Activated CD4-positive, alpha-beta T cell treated with anti-CD3 and anti-CD28 coated beads, Interleukin-10, Interleukin-2, amounts not matched to agents 100 ng/mL and 50 ng/mL, durations not matched to agents 16 hours and 8 hours (primary cell): ENCODE data around the gene GPR107.

ENCODE experiments used
- DNase-seq: peaks from one replicate; pipeline ENCODE4 v3.0.0-alpha.2; 2020

The GPR107 gene

GRCh38 chr9:130028493-130029222 lies 25.0 kb upstream of the GPR107 start:
- no peak for DNase-seq

GRCh38 chr9:130029223-130029973 lies 24.3 kb upstream of the GPR107 start:
- DNase-seq: peak; percentile 87

- no peak for DNase-seq
These were observed 23.0 kb upstream of the GPR107 start for GRCh38 chr9:130030651-130031127.

- peak; percentile 87 for DNase-seq
These were observed 19.1 kb upstream of the GPR107 start for GRCh38 chr9:130034570-130034969.

GRCh38 chr9:130036099-130036498 lies 17.6 kb upstream of the GPR107 start:
- DNase-seq: peak; percentile 64

- DNase-seq: no peak
These were observed 14.1 kb upstream of the GPR107 start for GRCh38 chr9:130039528-130040147.

- DNase-seq: no peak
These were observed 12.6 kb upstream of the GPR107 start for GRCh38 chr9:130040984-130041647.

GRCh38 chr9:130041648-130042405 lies 11.9 kb upstream of the GPR107 start:
- no peak for DNase-seq

- no peak for DNase-seq
These were observed 11.3 kb upstream of the GPR107 start for GRCh38 chr9:130042406-130042884.

GRCh38 chr9:130042885-130043653 lies 10.6 kb upstream of the GPR107 start, which contains the start of gene FNBP1:
Gene FNBP1 (minus strand): TSS chr9:130043189. CDS start chr9:130042975, 214 bp downstream.
- peak; percentile 88 for DNase-seq

GRCh38 chr9:130043654-130044623 lies 9.8 kb upstream of the GPR107 start:
- DNase-seq: no peak

- no peak for DNase-seq
These were observed 7.8 kb upstream of the GPR107 start for GRCh38 chr9:130045725-130046450.

GRCh38 chr9:130049431-130050210 lies 4.1 kb upstream of the GPR107 start:
- no peak for DNase-seq

GRCh38 chr9:130050462-130050861 lies 3.2 kb upstream of the GPR107 start:
- DNase-seq: no peak

- DNase-seq: no peak
These were observed 1.9 kb upstream of the GPR107 start for GRCh38 chr9:130051855-130052254.

GRCh38 chr9:130053109-130053503 lies 600 bp upstream of the GPR107 start:
- DNase-seq: no peak

- DNase-seq: no peak
These were observed 650 bp downstream of the GPR107 start for GRCh38 chr9:130054325-130054786.

GRCh38 chr9:130054820-130055219 lies 1.1 kb downstream of the GPR107 start:
- no peak for DNase-seq
